A549 (cell line): ENCODE data around the gene NCAM2. TPM values are rescaled to one million over a fixed set of nuclear protein-coding genes. Genes with fewer than 3 reads are reported as not detected.

Source experiments
- ATAC-seq, 2 experiments: fragments of 200-7000 bp in 1 of 2; fragments of >200 bp in 1 of 2; cut with Nextera tagmentation in 1 of 2; cut with Tn5 transposase in 1 of 2; 3 replicates each; pipeline versions ENCODE4 v1.8.0 to v1.9.1; 2018 to 2020; ENCODE audit warnings: mild to moderate bottlenecking in 1 of 2, moderate library complexity in 1 of 2
- CTCF ChIA-PET: fragments of 300-600 bp; sonication (Branson Sonifier 250); formaldehyde crosslinking; extraction: SDS; loops from one replicate; lab custom pipeline; 2021; ENCODE audit warnings: antibody characterized with exemption, inconsistent platforms; lab: Yijun Ruan, JAX
- POLR2A ChIA-PET: fragments of 350-600 bp; formaldehyde crosslinking; extraction: SDS; loops from one replicate; lab custom pipeline; 2021; ENCODE audit warnings: antibody characterized with exemption, inconsistent platforms; lab: Yijun Ruan, JAX
- DNase-seq, 2 experiments: peaks; one replicate each; pipeline versions ENCODE4 v3.0.0 to v3.0.0-alpha.2; 2011 to 2016; ENCODE audit warnings: low read depth in 1 of 2, low spot score in 1 of 2
- FAIRE-seq: peaks from 2 replicates; lab custom pipeline; 2011; peaks lifted over from hg19 to GRCh38; lab: Jason Lieb, UNC
- H3K27ac ChIP-seq, 2 experiments: fragments of >200 bp; sonication (Bioruptor Twin); formaldehyde crosslinking; 3 replicates each; pipeline ENCODE4 v1.5.1; 2016 to 2017
- H3K4me1 ChIP-seq: fragments of >200 bp; sonication (Bioruptor Twin); formaldehyde crosslinking; 3 replicates; pipeline ENCODE4 v1.6.1; 2016
- H3K4me2 ChIP-seq: fragments of >200 bp; sonication (Bioruptor Twin); formaldehyde crosslinking; 3 replicates; pipeline ENCODE4 v1.6.1; 2016
- H3K4me3 ChIP-seq: fragments of >200 bp; sonication (Bioruptor Twin); formaldehyde crosslinking; 3 replicates; pipeline ENCODE4 v1.5.1; 2016
- H3K9me3 ChIP-seq: fragments of >200 bp; sonication (Bioruptor Twin); formaldehyde crosslinking; 3 replicates; pipeline ENCODE4 v1.6.1; 2016
- BHLHE40 ChIP-seq: IDR thresholded peaks from 2 replicates; pipeline ENCODE4 v1.6.1; 2012; ENCODE audit warnings: low read depth, low read length, inconsistent platforms
- HOXA7 ChIP-seq: fragments of 250-450 bp; sonication (Bioruptor Pico); IDR thresholded peaks from 2 replicates; pipeline ENCODE4 v1.5.0; 2020; ENCODE audit warnings: mild to moderate bottlenecking, moderate library complexity
- HOXB13 ChIP-seq: fragments of 250-450 bp; sonication (Bioruptor Pico); IDR thresholded peaks from 2 replicates; pipeline ENCODE4 v1.5.0; 2020; ENCODE audit warnings: low read depth, mild to moderate bottlenecking, moderate library complexity
- MAFK ChIP-seq: fragments of 450-650 bp; IDR thresholded peaks from 2 replicates; pipeline ENCODE4 v1.6.1; 2014; ENCODE audit not compliant: partially characterized antibody
- RAD21 ChIP-seq, 2 experiments: fragments of >200 bp in 1 of 2; sonication (Bioruptor Twin) in 1 of 2; formaldehyde crosslinking in 1 of 2; IDR thresholded peaks in 1 of 2; conservative IDR thresholded peaks in 1 of 2; 2 replicates in 1 of 2; 3 replicates in 1 of 2; pipeline ENCODE4 v1.6.1; 2012 to 2018; ENCODE audit warnings: inconsistent platforms in 1 of 2
- RCOR1 ChIP-seq: fragments of 150-350 bp; IDR thresholded peaks from 2 replicates; pipeline ENCODE4 v1.6.1; 2014; ENCODE audit warnings: antibody characterized with exemption, low read length, low read depth
- SMC3 ChIP-seq: fragments of >200 bp; sonication (Bioruptor Twin); formaldehyde crosslinking; IDR thresholded peaks from 3 replicates; pipeline ENCODE4 v1.6.1; 2018; ENCODE audit warnings: inconsistent platforms
- TFCP2L1 ChIP-seq: fragments of 250-450 bp; sonication (Bioruptor Pico); IDR thresholded peaks from 2 replicates; pipeline ENCODE4 v1.5.0; 2021; ENCODE audit warnings: mild to moderate bottlenecking
- TP53 ChIP-seq: fragments of 250-450 bp; sonication (Bioruptor Pico); IDR thresholded peaks from 2 replicates; pipeline ENCODE4 v1.5.0; 2021; ENCODE audit warnings: mild to moderate bottlenecking, moderate library complexity
- ZFP36 ChIP-seq: fragments of 450-650 bp; IDR thresholded peaks from 2 replicates; pipeline ENCODE4 v1.6.1; 2014; ENCODE audit warnings: borderline replicate concordance; ENCODE audit not compliant: partially characterized antibody
- WGBS: methylation state at CpG from one replicate; pipeline ENCODE4 v1.1.6; 2017; ENCODE audit errors: missing lambda C conversion rate; 5-methylcytosine and 5-hydroxymethylcytosine counted together
- polyA plus RNA-seq, 4 experiments: library from polyadenylated mRNA; depleted of rRNA in 3 of 4; stranded (reverse); fragments of >200 nt; fragmentation: RNase III in 1 of 4; extraction: RNeasy Plus Mini Kit Qiagen cat#74134 plus additional on column Dnase treatment in 1 of 4; gene quantifications; 2 replicates in 3 of 4; 3 replicates in 1 of 4; pipeline ENCODE4 v1.2.3, GENCODE V29; 2011 to 2017
- TF ChIP-seq, protein P1 (sequence below): fragments of >200 bp; sonication (Bioruptor Twin); formaldehyde crosslinking; IDR thresholded peaks from 2 replicates; pipeline ENCODE4 v1.6.1; 2016
- TF ChIP-seq, protein P2 (sequence below): fragments of 450-650 bp; IDR thresholded peaks from 2 replicates; pipeline ENCODE4 v1.6.1; 2014; ENCODE audit warnings: antibody characterized with exemption
- TF ChIP-seq, protein P3 (sequence below): fragments of 200-600 bp; sonication (generic); IDR thresholded peaks from 2 replicates; pipeline ENCODE4 v1.6.1; 2016; ENCODE audit warnings: antibody characterized with exemption, mild to moderate bottlenecking, moderate library complexity
- TF ChIP-seq, protein P4 (sequence below): fragments of 250-450 bp; sonication (Bioruptor Pico); IDR thresholded peaks from 2 replicates; pipeline ENCODE4 v1.5.0; 2020; ENCODE audit warnings: low read depth, mild to moderate bottlenecking, moderate library complexity
- TF ChIP-seq, protein P5 (sequence below): fragments of >200 bp; sonication (Bioruptor Twin); formaldehyde crosslinking; IDR thresholded peaks from 3 replicates; pipeline ENCODE4 v1.5.1; 2016
- TF ChIP-seq, protein P6 (sequence below): IDR thresholded peaks from 2 replicates; pipeline ENCODE4 v1.6.1; 2012

Gene NCAM2
- polyA plus RNA-seq, 2 of the 4 experiments (the other 2 are of a cell fraction) = not detected

DNA sequence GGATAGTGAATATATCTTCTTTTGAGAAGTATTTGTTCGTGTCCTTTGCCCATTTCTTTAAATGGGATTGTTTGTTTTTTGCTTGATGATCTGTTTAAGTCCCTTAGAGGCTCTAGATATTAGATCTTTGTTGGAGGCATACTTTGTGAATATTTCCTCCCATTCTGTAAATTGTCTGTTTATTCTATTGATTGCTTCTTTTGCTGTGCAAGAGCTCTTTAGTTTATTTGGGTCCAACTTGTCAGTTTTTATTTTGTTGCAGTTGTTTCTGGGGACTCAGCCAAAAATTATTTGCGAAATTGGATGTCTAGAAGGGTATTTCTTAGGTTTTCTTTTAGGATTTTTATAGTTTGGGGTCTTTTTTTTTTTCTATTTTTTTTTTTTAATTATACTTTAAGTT is 302.8 kb downstream of the NCAM2 start:
- no peak overlapping the region for H3K4me3 ChIP-seq
- no peaks in the 10 kb centered on the region for H3K9me3 ChIP-seq
- POLR2A ChIA-PET = no interaction called here
- H3K4me1 ChIP-seq = no peaks in the 10 kb centered on the region
- WGBS = 2% methylated on average over 2 of the region's 2 CpGs
- DNase-seq (no peak), FAIRE-seq (no peak), ATAC-seq (no peak)
- CTCF ChIA-PET = no interaction called here
- H3K4me2 ChIP-seq = no peak overlapping the region
- TF ChIP-seq, protein P1, sequence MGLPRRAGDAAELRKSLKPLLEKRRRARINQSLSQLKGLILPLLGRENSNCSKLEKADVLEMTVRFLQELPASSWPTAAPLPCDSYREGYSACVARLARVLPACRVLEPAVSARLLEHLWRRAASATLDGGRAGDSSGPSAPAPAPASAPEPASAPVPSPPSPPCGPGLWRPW = no peak
- TF ChIP-seq HOXA7 = no peak
- TF ChIP-seq, protein P2, sequence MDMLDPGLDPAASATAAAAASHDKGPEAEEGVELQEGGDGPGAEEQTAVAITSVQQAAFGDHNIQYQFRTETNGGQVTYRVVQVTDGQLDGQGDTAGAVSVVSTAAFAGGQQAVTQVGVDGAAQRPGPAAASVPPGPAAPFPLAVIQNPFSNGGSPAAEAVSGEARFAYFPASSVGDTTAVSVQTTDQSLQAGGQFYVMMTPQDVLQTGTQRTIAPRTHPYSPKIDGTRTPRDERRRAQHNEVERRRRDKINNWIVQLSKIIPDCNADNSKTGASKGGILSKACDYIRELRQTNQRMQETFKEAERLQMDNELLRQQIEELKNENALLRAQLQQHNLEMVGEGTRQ = no peak
- TF ChIP-seq, protein P3, sequence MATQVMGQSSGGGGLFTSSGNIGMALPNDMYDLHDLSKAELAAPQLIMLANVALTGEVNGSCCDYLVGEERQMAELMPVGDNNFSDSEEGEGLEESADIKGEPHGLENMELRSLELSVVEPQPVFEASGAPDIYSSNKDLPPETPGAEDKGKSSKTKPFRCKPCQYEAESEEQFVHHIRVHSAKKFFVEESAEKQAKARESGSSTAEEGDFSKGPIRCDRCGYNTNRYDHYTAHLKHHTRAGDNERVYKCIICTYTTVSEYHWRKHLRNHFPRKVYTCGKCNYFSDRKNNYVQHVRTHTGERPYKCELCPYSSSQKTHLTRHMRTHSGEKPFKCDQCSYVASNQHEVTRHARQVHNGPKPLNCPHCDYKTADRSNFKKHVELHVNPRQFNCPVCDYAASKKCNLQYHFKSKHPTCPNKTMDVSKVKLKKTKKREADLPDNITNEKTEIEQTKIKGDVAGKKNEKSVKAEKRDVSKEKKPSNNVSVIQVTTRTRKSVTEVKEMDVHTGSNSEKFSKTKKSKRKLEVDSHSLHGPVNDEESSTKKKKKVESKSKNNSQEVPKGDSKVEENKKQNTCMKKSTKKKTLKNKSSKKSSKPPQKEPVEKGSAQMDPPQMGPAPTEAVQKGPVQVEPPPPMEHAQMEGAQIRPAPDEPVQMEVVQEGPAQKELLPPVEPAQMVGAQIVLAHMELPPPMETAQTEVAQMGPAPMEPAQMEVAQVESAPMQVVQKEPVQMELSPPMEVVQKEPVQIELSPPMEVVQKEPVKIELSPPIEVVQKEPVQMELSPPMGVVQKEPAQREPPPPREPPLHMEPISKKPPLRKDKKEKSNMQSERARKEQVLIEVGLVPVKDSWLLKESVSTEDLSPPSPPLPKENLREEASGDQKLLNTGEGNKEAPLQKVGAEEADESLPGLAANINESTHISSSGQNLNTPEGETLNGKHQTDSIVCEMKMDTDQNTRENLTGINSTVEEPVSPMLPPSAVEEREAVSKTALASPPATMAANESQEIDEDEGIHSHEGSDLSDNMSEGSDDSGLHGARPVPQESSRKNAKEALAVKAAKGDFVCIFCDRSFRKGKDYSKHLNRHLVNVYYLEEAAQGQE = no peak
- no peak overlapping the region for H3K27ac ChIP-seq

DNA sequence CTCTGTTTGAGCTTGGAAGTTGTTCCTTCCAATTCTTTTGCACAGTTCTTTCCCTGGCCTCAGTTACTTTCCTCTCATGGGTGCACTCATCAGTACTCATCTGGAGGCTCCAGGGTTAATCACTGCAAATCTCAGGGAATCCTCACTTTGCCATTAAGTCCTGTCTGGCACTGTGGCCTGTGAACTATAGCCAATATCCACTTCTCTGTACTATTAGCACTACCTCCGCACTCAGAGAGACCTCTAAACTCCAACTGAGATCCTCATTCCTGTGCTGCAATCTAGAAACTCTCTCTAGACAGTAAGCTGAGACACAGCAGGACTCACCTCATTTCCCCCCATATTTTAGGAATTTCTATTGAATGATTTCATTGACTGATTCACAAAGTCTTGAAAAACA is 311.3 kb downstream of the NCAM2 start:
- Histone ChIP-seq H3K27ac (no peak overlapping the region), H3K4me2 (no peak overlapping the region), H3K4me1 (no peaks in the 10 kb centered on the region), H3K4me3 (no peak overlapping the region), H3K9me3 (no peaks in the 10 kb centered on the region)
- WGBS = 10% methylated on average over 1 of the region's 1 CpG
- FAIRE-seq (no peak), DNase-seq (no peak), ATAC-seq (no peak)
- ChIA-PET CTCF (no interaction called here), POLR2A (no interaction called here)
- TF ChIP-seq SMC3 = no peak
- no peak for TF ChIP-seq ZFP36
- TF ChIP-seq, protein P4, sequence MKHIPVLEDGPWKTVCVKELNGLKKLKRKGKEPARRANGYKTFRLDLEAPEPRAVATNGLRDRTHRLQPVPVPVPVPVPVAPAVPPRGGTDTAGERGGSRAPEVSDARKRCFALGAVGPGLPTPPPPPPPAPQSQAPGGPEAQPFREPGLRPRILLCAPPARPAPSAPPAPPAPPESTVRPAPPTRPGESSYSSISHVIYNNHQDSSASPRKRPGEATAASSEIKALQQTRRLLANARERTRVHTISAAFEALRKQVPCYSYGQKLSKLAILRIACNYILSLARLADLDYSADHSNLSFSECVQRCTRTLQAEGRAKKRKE = no peak
- no peak for TF ChIP-seq RCOR1
- TF ChIP-seq TFCP2L1 = no peak
- TF ChIP-seq MAFK = no peak
- TF ChIP-seq TP53 (CRISPR knock-in tag) = no peak
- TF ChIP-seq RAD21 (conservative IDR thresholded peaks at IDR 0.05 in 1 of 2, IDR thresholded peaks at IDR 0.05 in 1 of 2) = no peak
- TF ChIP-seq, protein P1 = no peak
- TF ChIP-seq, protein P5, sequence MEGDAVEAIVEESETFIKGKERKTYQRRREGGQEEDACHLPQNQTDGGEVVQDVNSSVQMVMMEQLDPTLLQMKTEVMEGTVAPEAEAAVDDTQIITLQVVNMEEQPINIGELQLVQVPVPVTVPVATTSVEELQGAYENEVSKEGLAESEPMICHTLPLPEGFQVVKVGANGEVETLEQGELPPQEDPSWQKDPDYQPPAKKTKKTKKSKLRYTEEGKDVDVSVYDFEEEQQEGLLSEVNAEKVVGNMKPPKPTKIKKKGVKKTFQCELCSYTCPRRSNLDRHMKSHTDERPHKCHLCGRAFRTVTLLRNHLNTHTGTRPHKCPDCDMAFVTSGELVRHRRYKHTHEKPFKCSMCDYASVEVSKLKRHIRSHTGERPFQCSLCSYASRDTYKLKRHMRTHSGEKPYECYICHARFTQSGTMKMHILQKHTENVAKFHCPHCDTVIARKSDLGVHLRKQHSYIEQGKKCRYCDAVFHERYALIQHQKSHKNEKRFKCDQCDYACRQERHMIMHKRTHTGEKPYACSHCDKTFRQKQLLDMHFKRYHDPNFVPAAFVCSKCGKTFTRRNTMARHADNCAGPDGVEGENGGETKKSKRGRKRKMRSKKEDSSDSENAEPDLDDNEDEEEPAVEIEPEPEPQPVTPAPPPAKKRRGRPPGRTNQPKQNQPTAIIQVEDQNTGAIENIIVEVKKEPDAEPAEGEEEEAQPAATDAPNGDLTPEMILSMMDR = no peak
- no peak for TF ChIP-seq HOXB13 (CRISPR knock-in tag)
- no peak for TF ChIP-seq BHLHE40
- TF ChIP-seq, protein P6, sequence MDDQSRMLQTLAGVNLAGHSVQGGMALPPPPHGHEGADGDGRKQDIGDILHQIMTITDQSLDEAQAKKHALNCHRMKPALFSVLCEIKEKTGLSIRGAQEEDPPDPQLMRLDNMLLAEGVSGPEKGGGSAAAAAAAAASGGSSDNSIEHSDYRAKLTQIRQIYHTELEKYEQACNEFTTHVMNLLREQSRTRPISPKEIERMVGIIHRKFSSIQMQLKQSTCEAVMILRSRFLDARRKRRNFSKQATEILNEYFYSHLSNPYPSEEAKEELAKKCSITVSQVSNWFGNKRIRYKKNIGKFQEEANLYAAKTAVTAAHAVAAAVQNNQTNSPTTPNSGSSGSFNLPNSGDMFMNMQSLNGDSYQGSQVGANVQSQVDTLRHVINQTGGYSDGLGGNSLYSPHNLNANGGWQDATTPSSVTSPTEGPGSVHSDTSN = no peak
